ENCODE data around the gene AK9.

- no peak for TF ChIP-seq CTCF (IDR thresholded peaks at IDR 0.05)
- no peak for TF ChIP-seq POLR2A (IDR thresholded peaks at IDR 0.05)
These were observed 166.9 kb downstream of the AK9 start for GRCh38 chr6:109524129-109524528.
